IPS-NIHi7 (cell line): ENCODE data around the gene MID1.

Experiments
- DNase-seq: peaks from one replicate; pipeline ENCODE4 v3.0.0; 2012; ENCODE audit warnings: mixed read lengths; ENCODE audit errors: extremely low spot score

The MID1 gene

DNA sequence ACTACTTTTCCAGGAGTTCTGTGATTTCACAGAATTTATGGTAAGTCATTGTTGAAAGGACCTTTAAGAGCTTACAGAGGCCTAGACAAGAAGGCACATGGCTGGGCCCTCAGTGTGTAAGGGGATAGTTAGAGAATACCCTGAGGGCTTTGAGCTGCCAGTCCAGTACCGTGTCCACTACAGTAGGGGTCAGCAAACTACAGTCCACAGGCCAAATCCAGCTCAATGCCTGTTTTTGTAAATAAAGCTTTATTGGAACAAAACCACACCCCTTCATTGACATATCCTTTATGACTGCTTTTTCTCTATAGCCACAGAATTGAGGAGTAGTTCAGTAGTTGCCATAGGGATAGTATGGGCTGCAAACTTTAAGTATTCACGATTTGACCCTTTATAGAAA, 176.2 kb downstream of the MID1 start:
- peak; percentile 21 for DNase-seq

DNA sequence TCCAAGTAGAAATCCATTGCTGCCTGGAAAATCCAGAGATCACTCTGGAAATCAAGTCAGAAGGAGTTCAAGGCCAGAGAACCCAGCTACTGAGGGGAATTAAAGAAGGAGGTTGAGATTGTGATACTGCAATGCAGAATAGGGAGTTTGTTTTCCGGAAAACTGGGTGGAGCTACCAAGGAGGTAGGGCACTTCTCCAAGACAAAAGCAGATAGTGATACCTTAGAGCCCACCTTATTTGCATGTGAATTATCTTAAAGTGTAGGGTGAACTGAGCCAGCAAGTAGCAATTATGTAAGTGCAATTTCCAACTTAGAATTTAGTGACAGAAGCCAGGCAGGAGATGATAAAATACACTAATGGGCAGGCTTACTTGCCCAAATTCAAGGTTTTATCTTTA, 178.9 kb downstream of the MID1 start:
- DNase-seq, result peak; percentile 35

DNA sequence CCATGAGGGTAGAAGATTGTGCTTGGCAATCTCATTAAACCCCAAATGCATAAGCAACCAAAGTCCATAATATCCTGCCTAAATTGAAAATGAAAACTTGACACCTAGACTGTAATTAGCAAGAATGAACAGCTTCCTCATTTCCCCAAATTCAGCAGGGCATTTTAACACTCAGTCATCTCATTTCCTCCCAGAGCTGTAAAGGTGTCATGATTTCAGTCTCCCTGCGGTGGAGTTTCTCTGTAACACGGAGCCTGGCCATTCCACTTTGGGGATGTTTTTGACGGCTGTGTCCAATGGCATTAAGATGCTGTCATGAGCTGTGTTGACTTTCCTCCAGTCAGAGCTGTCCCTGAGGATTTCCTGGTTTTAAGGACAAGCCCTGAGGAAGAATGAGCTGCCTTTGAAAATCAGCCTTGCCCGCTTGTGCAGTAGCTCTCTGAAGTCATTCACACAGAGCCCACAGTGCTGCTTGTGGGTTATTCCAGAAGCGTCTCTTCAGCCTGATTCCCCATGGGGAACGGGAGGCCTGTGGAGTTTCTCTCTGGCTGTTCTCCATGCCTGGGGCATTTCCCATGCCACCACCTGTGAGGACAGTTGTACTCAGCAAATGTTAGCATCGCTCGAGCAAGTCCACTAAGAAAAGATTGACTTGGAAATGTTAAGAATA, 187.0 kb downstream of the MID1 start:
- DNase-seq, result no peak

DNA sequence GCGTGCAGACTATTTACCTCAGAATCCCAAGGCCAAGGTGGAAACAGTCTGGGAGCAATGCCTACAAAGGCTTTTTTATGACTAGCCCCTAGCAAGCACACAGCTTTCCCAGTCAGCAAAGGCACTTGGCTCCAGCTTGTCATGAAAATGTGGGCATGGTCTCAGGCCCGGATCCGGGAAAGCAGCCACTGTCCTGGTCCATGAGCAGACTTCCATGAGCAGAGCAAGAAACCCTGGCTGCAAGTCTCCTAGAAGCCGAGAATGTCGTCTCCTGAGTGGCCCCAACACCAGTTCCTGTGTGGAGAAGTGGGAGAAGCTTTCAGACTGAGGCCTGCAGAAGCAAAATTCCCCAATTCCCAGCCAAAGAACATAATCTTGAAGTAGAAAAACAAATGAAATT, 190.5 kb downstream of the MID1 start:
- no peak for DNase-seq

DNA sequence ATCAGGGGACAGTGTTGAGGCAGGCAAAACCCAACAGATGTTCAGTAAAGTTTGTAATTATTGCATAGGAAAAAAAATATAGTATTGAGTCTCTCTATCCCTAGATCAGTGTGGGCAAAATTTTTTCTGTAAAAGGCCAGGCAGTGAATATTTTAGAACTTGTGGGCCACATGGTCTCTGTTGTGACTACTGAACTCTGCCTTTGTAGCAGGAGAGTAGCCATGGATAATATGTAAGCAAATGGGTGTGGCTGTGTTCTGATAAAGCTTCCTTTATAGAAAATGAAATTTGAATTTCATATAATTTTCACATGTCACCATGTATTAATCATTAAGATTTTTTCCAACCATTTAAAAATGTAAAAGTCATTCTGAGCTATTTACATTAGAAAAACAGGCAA, 193.1 kb downstream of the MID1 start:
- no peak for DNase-seq

DNA sequence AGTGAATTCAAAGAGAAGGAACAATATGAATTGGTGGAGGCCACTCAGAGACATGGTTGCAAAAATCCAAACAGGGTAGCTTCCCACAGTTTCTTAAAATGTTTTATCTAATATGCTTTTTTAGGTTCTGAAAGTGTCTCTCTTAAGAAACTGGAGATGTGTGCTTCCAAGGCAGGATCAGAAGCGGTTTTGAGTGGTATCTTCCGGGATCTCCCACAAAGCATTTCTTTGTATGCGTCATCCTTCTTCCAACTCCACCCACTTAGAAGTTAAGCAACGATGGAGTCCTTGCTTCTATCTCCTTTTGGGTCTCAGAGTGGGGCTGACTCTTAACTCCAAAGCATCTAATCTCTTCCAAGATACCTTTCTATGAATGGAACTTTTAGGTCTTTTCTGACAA, 196.7 kb downstream of the MID1 start:
- DNase-seq, result no peak

DNA sequence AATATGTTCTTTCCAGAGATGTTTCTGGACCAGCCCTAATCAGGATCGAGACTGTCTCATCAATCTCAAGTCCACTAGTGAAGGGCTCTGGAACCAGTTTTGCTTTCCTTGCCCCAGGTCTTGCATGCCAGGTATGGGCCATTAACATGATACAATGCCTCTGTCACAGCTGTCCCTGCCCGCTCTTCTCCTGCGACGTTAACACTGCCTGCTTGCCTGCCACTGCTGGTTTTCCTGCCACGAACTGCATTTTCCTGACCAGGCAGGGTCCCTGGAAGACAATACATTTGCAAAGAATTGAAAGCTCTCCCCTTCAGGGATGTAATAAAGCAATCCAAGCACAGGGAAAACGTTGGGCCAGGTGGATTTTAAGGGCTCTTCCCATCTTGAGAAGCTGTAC, 200.3 kb downstream of the MID1 start:
- no peak for DNase-seq

DNA sequence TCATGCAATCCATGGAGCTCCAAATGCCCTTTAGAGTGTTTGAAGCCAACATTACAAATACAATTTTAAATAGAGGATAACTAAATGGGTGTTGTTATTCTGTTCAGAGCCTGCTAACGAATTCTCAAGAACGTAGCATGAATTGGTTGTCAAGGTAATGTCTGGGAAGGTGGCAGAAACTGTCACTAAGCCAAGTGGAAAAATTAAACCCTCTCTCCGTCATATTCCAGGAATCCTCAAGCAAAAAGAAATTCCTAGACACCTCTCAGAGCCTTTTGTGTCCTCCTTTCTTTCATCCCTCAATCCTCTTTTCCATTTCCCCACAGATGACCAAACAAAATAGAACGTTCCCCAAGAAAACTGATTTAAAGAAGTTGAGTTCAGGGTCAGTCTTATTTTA, 204.0 kb downstream of the MID1 start:
- no peak for DNase-seq

DNA sequence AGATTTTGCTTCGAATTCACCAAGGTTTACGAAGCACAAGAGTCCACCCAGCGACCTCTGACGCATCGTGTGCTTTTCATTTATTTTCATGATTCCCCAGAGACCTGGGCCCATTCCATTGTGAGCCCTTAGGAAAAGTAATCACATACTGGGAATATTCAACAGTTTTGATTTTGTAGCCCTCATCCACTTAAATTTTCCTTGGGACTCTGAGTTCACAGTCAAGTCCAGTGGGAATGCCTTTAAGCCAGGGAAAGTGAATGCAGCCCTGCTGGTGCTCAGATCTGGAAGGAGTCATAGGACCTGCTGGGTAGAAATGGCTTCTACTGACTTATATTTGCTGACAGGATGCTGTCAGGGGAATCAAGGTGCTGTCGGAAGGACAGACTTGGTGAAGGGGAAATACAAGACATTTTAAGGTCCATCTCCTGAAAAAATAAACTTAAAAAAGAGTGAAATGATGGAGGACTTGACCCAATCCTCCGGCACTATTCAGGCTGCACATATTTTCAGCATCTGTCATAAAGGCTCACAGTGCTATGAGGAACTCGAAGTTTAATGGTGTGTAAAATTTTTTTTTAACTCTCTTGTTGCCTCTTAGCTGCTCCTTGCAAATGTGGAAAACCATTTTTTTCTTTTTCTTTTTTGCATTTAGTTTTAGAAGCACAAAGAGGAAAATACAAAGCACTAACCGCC, 204.9 kb downstream of the MID1 start:
- no peak for DNase-seq

DNA sequence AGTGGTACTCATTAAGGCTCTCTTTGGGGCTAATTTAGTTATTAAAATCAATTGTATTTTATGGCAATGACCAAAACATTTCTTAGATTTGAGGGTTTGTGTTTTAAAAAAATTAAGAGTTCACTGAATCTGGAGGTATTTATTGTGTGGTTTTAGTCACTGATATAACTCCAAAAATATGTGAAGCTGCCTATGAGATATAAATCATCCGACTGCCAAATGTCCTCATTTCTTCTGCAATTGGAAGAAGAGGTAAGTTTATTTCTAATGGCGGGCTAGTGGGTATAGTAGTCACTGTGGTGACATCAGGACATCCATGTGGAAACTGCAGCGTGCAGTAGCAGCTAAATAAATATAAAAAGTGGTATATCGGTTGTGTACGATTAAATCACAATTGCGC, 205.5 kb downstream of the MID1 start:
- no peak for DNase-seq

DNA sequence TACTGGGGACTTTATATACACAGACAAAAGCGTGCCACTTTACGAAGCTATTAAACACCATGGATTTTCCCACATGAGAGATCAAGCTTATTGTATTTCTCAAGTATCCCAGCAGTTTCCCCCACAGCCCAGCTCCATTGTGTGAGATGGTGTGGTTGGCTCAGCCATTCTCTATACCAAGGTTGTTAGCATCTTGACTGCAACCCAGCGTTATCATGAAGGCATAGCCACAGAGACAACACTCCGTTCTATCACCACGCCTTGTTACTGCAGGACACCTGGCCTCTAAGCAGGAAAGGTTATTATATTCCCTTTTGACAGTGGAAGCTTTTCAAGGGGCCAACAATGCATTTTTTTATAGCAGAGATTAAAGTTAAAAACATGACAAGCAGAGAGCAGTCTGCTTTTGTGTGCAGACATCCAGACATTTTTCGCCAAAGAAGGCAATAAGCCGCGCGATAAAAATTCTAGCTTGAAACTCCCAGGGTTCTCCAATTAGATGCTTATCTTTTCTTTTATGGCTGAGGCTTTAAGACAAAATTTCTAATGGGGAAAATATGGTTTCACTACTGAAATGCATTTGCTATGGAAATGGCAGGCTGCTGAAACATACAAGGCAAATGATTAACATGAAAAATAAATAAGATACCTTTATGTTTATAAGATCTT, 206.1 kb downstream of the MID1 start:
- no peak for DNase-seq

DNA sequence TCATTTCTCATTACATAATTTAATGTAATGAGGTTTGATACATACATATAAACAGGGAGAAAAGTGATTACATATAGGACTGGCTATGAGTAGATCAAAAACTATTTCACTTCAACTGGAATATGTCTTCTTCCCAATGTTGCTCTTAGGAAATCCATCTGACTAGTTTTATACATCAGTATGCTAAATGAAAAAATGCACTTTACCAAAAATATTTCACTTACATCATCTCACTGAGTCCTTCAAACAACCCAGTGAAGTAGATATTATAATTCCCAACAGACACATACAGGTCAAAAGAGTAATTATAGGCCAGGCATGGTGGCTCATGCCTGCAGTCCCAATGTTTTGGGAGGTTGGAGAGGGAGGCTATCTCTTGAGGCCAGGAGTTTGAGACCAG, 215.9 kb downstream of the MID1 start:
- no peak for DNase-seq

DNA sequence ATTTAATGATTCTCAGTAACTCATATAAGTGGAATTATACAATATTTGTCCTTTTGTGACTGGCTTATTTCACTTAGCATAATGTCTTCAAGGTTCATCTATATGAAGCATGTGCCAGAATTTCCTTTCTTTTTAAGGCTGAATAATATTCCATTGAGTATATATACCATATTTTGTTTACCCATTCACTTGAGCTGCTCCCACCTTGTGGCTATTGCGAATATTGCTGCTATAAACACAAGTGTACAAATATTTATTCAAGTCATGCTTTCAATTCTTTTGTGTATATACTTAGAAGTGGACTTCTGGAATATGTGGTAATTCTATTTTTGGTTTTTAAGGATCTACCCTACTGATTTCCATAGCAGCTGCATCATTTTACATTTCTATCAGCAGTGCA, 219.1 kb downstream of the MID1 start:
- DNase-seq, result no peak

DNA sequence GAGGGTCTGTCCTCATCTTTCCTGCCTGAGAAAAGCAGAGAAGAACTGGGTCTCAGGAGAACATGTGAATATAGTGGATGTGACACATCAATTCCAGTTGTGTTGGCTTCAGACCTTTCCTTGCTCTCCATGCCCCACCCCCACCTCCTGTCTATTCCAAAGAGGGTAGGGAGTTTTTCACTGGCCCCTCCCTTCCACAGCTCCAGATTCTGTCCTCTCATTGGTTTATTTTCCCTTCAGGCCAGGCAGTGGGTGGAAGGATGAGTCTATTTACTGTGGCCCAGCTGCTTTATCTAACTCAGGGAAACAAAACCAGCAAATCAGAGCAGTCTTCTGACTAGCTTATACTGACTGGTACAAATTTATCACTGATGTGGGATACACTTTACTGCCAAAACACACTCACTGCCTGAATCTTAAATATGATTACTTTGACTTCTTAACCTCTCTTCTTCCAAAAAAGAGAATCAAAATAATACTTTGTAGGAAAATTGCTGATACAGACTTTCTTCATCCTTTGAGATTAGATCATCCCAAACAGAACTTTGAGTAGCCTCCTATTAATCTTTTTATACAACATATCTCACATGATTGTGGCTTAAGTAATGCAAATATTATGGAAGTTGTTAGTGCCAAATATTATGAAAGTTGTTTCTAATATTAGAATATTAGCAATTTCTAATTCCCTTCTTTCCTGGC, 221.2 kb downstream of the MID1 start:
- peak; percentile 41 for DNase-seq

DNA sequence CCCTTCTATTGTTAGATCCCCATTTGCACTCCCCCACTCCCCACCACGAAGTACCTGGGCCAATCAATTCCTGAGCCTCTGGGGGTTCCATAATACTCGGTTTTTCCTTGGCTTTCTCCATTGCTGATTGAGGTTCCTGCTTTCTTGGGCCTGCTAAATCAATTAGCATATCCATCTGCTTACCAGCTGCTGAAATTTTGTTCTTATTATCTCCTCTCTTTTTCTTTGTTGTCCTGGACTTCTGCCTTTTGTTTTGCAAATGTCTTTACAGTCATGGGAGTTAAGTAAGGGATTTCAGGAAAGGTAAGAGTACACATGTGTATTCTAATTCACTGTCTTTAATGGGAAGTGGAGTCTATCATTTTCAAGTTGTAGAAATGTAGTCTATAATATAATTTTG, 222.2 kb downstream of the MID1 start:
- DNase-seq, result no peak

DNA sequence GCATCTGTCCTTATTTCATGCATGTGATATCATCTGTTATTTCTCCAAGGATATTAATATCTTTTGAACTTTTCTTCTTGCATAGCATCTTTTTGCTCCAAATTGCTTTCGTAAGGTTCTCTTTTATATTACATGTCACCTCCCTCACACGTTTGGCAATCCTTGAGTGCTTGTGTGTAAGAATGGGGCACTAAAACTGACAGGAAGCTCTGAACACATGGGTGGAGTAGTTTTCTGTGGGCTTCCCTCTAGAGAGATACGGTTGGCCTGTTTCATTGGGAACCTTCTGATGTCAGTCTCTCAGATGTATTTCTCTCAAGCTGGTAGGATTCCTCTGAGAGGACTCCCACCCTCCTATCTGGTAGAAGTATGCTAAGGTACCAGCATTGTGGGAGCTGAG, 223.0 kb downstream of the MID1 start:
- no peak for DNase-seq

DNA sequence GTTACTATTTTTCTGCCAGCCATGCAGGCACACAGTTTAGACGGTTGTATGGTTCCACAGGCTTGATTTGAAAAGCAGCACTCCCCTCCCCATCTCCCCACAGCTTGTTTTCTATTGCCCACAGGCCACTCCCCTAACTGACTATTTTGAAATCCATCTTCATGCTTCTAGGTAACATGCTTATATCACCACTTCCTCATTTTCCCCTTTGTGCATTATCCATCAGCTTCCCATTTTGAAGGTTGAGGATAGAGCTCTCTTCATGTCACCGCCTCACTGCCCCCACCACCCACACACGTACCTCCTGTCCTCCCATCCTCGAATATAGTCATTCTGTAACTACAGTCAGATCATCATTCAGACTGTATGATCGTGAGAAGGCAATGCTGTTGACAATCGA, 224.7 kb downstream of the MID1 start:
- no peak for DNase-seq
